ENCODE measurements around the gene ICOSLG.
"Not testable (repeated sequence)": the region's sequence is repeated elsewhere in the genome, so short reads cannot be mapped to it uniquely, and the experiment has no call there.

ICOSLG gene

DNA sequence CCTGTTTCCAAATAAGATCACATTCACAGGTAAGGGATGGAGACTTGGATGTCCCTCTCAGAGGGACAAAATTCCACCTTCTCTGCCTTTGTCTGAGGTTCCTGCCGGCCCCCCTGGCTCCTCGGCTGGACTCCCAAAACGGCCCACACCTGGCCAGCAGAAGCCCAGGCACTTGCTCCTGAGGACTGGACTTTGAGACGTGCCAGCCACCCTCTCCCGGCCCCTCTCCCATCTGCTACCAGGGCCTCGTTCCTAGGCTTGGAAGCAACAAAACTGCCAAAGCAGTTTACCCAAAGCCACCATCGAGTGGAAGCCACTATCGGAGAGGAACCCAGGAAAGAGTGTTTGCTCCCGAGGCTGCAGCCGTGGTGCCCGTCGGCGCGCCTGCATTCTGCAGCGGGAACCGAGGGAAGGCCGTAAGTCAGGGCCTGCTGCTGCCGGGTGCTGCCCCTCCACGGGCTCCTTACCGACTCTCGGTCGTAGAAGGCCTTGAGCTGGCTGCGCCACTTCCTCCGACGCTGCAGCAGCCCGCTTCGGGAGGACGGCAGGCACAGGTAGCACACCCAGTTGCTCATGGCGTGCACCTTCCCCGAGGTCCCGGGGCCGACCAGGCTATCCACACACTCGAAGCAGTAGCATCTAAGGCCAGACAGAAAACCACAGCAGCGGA is 17.4 kb upstream of the ICOSLG start:
- H3K4me3 ChIP-seq (replicated peaks; ENCODE audit: low read depth, low read length): no peak overlapping the region
- TF ChIP-seq, protein P1, sequence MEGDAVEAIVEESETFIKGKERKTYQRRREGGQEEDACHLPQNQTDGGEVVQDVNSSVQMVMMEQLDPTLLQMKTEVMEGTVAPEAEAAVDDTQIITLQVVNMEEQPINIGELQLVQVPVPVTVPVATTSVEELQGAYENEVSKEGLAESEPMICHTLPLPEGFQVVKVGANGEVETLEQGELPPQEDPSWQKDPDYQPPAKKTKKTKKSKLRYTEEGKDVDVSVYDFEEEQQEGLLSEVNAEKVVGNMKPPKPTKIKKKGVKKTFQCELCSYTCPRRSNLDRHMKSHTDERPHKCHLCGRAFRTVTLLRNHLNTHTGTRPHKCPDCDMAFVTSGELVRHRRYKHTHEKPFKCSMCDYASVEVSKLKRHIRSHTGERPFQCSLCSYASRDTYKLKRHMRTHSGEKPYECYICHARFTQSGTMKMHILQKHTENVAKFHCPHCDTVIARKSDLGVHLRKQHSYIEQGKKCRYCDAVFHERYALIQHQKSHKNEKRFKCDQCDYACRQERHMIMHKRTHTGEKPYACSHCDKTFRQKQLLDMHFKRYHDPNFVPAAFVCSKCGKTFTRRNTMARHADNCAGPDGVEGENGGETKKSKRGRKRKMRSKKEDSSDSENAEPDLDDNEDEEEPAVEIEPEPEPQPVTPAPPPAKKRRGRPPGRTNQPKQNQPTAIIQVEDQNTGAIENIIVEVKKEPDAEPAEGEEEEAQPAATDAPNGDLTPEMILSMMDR (IDR thresholded peaks at IDR 0.05; ENCODE audit: insufficient read depth, low read length, poor library complexity, severe bottlenecking): no peak
- H3K27me3 ChIP-seq (replicated peaks; ENCODE audit: control insufficient read depth, insufficient read depth, low read length): no peaks in the 10 kb centered on the region
- no peak for DNase-seq (ENCODE audit: extremely low read depth, insufficient read length)
- no peaks in the 10 kb centered on the region for H3K36me3 ChIP-seq (ENCODE audit: control insufficient read depth, insufficient read depth, low read length)

DNA sequence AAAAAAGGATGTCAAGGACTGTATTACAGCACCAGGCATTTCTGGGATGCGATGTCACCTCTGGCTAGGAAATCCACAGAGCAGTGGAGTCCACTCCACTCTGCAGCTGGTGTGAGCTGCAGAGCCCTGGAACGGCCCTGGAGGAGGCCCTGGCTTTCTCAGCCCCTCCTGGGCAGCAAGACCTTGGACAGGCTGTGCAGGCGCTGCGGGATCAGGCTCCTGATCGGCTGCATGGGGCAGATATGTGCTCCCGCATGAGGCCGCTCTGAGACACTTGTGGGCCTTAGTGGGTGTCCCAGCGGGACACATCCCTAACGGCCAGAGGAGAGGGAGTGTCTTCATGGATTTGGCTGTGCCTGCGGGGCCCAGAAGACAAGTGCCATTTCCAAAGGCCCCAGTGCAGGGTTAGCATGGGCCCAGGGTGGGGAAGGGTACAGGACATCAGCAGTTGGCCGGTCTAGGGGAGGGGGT is 14.8 kb upstream of the ICOSLG start:
- no peak overlapping the region for H3K4me3 ChIP-seq (replicated peaks; ENCODE audit: low read depth, low read length)
- H3K27me3 ChIP-seq (replicated peaks; ENCODE audit: control insufficient read depth, insufficient read depth, low read length): no peaks in the 10 kb centered on the region
- TF ChIP-seq, protein P1 (IDR thresholded peaks at IDR 0.05; ENCODE audit: insufficient read depth, low read length, poor library complexity, severe bottlenecking): no peak
- DNase-seq (ENCODE audit: extremely low read depth, insufficient read length): no peak
- no peaks in the 10 kb centered on the region for H3K36me3 ChIP-seq (ENCODE audit: control insufficient read depth, insufficient read depth, low read length)

DNA sequence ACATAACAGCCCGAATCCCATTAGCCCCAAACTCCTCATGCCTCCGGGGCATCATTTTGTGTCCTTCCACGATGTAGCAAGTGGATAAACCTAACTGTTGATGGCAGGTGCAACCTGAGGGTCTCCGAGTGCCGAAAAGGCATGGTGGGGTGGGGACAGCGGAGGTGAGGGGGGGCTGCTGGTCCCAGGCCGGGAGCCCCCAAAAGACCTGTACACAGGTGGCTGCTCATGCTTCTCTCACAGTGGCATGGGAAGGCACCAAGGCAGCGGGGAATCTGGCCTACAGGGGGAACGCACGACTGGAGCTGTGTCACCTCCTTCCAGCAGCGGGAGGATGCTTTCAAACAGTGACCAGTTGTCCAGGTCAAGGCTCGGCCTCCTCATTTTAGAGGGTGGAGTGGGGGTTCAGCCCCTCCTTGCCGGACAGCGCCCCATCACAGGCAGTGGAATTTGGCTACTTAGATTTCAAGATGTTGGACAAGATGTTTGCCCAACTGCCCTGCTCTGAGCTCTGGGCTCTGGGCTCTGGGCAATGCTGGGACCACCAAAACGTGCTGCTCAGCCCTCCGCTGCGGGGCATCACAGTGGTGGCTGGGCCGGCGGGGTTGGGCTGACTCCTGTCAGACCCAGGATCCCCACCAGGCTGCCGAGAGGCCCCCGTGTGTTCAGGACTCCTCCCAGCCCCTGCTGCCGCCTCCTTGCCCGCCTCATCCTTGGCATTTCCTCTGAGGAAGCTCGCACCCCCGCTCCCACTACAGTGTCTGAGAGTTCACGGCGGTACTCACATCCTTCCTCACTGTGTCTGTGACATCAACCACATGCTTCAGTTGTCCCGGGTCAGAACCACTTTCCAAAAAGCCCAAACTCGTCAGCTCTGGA is 13.3 kb upstream of the ICOSLG start:
- no peaks in the 10 kb centered on the region for H3K27me3 ChIP-seq (replicated peaks; ENCODE audit: control insufficient read depth, insufficient read depth, low read length)
- no peak for DNase-seq (ENCODE audit: extremely low read depth, insufficient read length)
- no peak overlapping the region for H3K4me3 ChIP-seq (replicated peaks; ENCODE audit: low read depth, low read length)
- no peaks in the 10 kb centered on the region for H3K36me3 ChIP-seq (ENCODE audit: control insufficient read depth, insufficient read depth, low read length)
- TF ChIP-seq, protein P1 (IDR thresholded peaks at IDR 0.05; ENCODE audit: insufficient read depth, low read length, poor library complexity, severe bottlenecking): no peak

DNA sequence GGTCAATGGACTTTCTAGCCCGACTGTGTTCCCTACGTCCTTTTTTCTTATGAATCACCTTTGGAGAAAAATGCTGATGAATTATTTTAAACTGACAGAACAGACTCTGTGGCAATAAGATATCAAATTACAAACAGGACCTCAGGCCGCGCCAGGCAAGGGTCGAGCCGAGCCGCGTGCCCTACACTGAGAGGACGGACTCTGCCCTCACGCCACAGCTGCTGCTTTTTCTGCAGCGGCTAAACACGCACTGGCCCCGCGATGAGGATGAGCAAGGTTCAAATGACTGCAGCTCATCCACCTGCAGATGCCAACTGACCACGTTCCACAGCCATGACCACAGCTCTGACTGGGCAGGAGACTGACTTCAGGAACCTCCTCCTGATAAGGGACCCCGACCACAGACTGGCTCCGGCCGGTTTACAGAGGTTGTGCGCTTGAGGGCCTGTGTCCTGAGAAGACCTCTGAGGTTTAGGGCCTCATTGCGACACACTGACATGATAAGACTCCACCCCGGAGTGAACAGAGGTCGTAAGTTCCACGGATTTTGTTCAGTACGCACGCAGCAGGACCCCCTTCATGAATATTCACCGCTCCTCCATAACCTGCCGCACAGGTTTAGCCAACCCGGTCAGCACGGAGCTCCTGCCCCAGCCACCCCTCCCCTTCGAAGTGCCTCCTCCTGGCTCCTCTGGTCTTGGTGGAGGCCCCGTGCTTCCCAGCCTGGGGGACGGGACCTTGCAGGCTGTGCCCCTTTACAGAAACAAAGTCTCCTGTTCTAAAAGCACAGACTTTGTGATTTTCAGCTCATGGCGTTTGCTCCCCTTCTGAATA is 8.7 kb upstream of the ICOSLG start:
- H3K36me3 ChIP-seq (ENCODE audit: control insufficient read depth, insufficient read depth, low read length); DNase-seq (ENCODE audit: extremely low read depth, insufficient read length): not testable (repeated sequence)

DNA sequence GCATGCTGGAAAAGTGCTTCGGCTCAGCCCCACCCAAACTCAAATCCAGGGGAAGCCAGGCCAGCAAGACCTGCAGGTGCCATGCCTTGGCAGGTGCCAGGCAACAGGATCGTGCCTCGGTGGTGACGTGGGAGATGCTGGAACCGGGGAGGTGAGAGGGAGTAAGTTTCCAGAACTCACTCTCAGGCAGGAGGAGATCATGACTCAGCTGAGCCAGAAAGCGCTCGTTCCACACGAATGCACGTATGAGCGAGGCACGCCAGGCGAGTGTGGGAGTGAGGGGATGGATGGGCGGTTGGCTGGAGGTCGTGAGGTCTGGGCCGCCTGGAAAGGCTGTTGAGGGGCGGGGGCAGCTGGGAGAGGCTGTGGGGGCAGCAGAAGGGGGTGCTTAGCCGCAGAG is 7.2 kb upstream of the ICOSLG start:
- not testable (repeated sequence) for H3K4me3 ChIP-seq (replicated peaks; ENCODE audit: low read depth, low read length); DNase-seq (ENCODE audit: extremely low read depth, insufficient read length); H3K27me3 ChIP-seq (replicated peaks; ENCODE audit: control insufficient read depth, insufficient read depth, low read length)

More for the DNA sequence above, 8.7 kb upstream of the ICOSLG start:
- not testable (repeated sequence) for H3K4me3 ChIP-seq (replicated peaks; ENCODE audit: low read depth, low read length); H3K27me3 ChIP-seq (replicated peaks; ENCODE audit: control insufficient read depth, insufficient read depth, low read length)

DNA sequence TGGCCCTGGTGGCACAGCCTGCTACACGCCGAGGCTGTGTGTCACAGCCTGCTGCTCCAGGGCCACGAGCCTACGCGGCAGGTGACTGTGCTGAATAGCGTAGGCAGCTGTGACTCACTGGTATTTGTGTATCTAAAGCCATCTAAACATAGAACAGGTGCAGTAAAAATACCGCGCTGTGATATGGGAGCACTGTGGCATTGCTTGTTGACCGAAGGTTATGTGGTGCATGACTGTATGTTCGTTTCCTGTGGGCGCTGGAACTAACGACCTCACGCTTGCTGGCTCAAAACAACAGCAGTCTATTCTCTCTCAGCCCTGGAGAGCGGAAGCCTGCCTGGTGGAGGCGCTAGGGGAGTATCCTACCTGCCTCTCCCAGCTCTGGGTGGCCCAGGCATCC is 3.2 kb upstream of the ICOSLG start:
- DNase-seq (ENCODE audit: extremely low read depth, insufficient read length); H3K27me3 ChIP-seq (replicated peaks; ENCODE audit: control insufficient read depth, insufficient read depth, low read length); H3K36me3 ChIP-seq (ENCODE audit: control insufficient read depth, insufficient read depth, low read length); H3K4me3 ChIP-seq (replicated peaks; ENCODE audit: low read depth, low read length): not testable (repeated sequence)

More for the DNA sequence above, 7.2 kb upstream of the ICOSLG start:
- not testable (repeated sequence) for H3K36me3 ChIP-seq (ENCODE audit: control insufficient read depth, insufficient read depth, low read length)

DNA sequence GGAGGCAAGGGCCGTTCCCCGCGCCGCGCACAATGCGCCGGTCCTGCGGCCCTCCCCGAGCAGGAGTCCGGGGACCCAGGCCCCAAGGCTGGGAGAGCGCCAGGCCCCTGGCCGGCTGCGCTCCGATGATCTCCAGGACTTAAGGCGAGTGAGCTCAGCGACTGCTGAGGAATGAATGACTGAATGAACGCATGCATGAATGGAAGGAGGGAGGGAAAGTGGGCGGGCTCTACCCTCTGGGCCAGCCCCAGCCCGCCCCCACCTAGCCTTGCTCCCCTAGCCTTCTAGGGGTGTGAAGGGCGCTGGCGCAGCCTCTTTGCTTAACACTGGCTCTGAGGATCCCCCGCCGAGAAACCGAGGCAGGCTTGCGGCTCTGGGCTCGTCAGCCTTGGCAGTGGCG is 538 bp upstream of the ICOSLG start:
- H3K4me3 ChIP-seq (replicated peaks; ENCODE audit: low read depth, low read length); H3K27me3 ChIP-seq (replicated peaks; ENCODE audit: control insufficient read depth, insufficient read depth, low read length); DNase-seq (ENCODE audit: extremely low read depth, insufficient read length); H3K36me3 ChIP-seq (ENCODE audit: control insufficient read depth, insufficient read depth, low read length): not testable (repeated sequence)

DNA sequence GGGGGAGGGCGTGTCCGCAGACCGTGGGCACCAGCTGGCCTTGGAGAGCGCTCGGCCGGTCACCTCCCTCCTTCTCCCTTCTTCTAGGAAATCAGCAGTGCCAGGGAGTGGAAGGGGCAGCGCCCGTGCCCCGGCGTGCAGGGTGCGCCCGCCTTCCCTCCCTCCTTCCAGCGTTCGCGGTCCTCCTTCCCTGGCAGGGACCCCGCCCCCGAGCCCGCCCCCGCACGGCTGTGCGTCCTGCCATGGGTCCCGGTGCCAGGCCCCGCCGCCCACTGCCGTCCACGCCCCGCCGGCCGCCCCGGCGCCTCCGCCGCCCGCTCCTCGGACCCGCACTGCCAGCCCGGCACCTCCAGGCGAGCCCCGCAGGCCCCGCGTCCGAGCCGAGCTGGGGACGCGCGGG is 390 bp downstream of the ICOSLG start:
- not testable (repeated sequence) for DNase-seq (ENCODE audit: extremely low read depth, insufficient read length); H3K27me3 ChIP-seq (replicated peaks; ENCODE audit: control insufficient read depth, insufficient read depth, low read length); H3K4me3 ChIP-seq (replicated peaks; ENCODE audit: low read depth, low read length); H3K36me3 ChIP-seq (ENCODE audit: control insufficient read depth, insufficient read depth, low read length)

DNA sequence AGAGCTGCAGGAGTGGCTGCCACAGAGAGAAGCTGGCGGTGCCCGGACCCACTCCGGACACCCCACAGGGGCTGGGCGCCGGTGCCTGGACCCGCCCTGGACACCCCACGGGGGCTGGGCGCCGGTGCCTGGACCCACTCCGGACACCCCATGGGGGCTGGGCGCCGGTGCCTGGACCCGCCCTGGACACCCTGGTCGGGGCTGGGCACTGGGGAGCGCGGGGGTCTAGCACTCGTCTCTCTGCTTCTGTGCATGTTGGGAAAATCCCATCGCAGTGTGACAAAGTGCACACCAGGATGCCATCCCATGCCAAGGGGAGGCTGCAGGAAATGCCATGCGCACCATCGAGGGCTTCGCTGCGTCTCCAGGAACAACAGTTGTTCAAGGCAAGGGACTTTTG is 11.2 kb downstream of the ICOSLG start:
- not testable (repeated sequence) for DNase-seq (ENCODE audit: extremely low read depth, insufficient read length); H3K4me3 ChIP-seq (replicated peaks; ENCODE audit: low read depth, low read length); H3K27me3 ChIP-seq (replicated peaks; ENCODE audit: control insufficient read depth, insufficient read depth, low read length); H3K36me3 ChIP-seq (ENCODE audit: control insufficient read depth, insufficient read depth, low read length)

DNA sequence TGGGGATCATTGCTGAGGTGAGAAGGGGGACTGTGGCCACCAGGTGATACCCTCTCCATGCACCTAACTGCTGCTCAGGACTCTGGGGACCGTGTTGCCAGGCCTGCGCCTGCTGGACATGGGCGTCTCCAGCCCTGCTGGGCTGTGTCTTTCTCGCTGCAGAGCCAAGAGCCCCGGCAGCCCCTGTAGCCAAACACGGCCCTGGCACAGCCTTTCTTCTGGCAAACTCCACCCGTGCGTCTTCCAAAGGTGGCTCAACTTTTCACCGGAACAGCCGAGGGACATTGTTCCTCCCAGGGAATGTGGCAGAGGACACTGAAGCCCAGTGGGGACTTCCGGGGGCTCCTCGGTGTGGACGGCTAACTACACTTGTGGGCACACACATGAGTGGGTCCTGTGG is 12.6 kb downstream of the ICOSLG start:
- H3K4me3 ChIP-seq (replicated peaks; ENCODE audit: low read depth, low read length); H3K27me3 ChIP-seq (replicated peaks; ENCODE audit: control insufficient read depth, insufficient read depth, low read length); DNase-seq (ENCODE audit: extremely low read depth, insufficient read length); H3K36me3 ChIP-seq (ENCODE audit: control insufficient read depth, insufficient read depth, low read length): not testable (repeated sequence)
